ENCODE results near the gene ITIH3.

DNA sequence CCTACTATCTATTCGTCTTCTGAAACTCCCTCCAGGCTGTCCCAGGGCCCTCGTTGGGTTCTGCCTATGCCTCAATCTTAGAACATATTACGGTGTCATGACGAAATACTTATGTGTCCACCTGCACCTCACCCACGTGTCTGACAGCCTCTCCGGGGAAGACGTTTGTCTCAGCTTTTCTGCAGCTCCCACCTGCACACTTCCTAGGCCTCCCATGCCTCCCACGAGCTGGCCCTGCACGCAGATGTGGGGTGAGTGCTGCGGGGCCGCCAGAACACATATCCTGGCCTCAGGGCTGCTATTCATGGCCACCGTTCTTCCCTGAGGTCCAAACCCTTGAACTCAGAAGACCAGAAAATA lies 47.4 kb downstream of the ITIH3 start:
- TF ChIP-seq, protein P1, sequence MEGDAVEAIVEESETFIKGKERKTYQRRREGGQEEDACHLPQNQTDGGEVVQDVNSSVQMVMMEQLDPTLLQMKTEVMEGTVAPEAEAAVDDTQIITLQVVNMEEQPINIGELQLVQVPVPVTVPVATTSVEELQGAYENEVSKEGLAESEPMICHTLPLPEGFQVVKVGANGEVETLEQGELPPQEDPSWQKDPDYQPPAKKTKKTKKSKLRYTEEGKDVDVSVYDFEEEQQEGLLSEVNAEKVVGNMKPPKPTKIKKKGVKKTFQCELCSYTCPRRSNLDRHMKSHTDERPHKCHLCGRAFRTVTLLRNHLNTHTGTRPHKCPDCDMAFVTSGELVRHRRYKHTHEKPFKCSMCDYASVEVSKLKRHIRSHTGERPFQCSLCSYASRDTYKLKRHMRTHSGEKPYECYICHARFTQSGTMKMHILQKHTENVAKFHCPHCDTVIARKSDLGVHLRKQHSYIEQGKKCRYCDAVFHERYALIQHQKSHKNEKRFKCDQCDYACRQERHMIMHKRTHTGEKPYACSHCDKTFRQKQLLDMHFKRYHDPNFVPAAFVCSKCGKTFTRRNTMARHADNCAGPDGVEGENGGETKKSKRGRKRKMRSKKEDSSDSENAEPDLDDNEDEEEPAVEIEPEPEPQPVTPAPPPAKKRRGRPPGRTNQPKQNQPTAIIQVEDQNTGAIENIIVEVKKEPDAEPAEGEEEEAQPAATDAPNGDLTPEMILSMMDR (IDR thresholded peaks at IDR 0.05), result no peak
- TF ChIP-seq, protein P2, sequence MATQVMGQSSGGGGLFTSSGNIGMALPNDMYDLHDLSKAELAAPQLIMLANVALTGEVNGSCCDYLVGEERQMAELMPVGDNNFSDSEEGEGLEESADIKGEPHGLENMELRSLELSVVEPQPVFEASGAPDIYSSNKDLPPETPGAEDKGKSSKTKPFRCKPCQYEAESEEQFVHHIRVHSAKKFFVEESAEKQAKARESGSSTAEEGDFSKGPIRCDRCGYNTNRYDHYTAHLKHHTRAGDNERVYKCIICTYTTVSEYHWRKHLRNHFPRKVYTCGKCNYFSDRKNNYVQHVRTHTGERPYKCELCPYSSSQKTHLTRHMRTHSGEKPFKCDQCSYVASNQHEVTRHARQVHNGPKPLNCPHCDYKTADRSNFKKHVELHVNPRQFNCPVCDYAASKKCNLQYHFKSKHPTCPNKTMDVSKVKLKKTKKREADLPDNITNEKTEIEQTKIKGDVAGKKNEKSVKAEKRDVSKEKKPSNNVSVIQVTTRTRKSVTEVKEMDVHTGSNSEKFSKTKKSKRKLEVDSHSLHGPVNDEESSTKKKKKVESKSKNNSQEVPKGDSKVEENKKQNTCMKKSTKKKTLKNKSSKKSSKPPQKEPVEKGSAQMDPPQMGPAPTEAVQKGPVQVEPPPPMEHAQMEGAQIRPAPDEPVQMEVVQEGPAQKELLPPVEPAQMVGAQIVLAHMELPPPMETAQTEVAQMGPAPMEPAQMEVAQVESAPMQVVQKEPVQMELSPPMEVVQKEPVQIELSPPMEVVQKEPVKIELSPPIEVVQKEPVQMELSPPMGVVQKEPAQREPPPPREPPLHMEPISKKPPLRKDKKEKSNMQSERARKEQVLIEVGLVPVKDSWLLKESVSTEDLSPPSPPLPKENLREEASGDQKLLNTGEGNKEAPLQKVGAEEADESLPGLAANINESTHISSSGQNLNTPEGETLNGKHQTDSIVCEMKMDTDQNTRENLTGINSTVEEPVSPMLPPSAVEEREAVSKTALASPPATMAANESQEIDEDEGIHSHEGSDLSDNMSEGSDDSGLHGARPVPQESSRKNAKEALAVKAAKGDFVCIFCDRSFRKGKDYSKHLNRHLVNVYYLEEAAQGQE (IDR thresholded peaks at IDR 0.05; ENCODE audit: insufficient read depth in 1 of 2, low read depth in 2 of 2, low read length in 1 of 2), result no peak
- no peak for TF ChIP-seq POLR2AphosphoS5 (IDR thresholded peaks at IDR 0.05; ENCODE audit: low read depth, low read length)
